Measurements from ENCODE around the gene RPL10A. TPM values are rescaled to one million over a fixed set of nuclear protein-coding genes. Genes with fewer than 3 reads are reported as not detected.

RPL10A gene
- polyA plus RNA-seq, 3 donors, result 1,589 to 2,638 (median 2,305) TPM

DNA sequence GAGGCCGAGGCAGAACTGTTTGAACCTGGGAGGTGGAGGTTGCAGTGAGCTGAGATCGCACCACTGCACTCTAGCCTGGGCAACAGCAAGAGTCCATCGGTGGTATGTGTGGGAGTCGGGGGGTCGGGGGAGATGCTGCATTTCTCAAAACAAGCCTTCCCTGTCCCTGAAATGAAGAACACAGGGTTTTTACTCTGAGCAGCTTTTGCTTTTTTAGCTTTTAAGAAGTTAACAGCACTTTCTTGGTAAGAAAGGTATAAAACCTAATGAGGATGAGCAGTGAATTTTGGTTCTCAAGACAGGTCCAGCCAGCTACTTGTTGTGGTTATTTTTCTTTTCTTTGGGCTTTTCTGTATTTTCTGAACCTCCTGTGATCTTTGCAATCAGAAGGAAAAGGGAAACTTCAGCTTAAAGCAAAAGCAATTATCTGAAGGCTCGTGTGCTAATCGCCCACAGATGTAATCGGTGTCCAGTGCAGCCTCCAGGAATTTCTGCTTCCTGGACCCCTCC lies 3.7 kb downstream of the RPL10A start:
- WGBS, 3 donors, result 57 to 66% (median 61%) methylated on average over 8 of the region's 8 CpGs
- H3K27ac ChIP-seq (ENCODE audit: low read depth, low read length), result no peak overlapping the region

DNA sequence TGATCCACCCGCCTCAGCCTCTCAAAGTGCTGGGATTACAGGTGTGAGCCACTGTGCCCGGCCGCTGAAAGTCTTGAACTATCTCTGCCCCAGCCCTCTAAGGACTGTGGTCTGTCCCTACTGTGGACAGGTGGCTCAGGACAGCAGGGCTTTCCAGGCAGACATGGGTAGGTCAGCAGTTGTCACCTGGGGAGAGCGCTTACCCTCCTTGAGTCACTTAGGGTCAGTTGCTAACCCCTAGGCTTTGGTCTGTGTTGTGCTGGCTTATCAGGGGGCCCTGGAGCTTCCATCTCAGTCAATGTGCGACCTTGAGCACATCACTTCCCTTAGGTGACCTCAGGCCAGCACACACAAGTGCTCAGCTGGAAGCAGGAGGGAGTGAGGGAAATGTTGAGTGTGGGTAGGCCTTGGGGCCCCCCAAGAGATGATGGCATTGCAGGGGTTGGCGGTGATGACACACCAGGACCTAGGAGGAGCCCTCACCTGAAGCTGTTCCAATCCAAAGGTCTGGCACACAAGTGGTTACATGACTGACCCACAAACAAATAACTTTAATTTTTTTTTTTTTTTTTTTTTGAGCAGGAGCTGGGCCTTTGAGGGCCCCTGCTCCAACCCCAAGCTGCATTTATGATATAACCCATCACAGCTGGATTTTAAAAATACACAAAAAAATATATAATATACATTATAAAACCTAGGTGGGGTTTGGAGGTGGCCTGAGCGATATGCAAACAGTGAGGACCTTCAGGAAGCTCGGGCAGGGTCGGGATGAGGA lies 5.1 kb downstream of the RPL10A start:
- no peak overlapping the region for H3K27ac ChIP-seq (ENCODE audit: low read depth, low read length)
- 74 to 89% (median 87%) methylated on average over 9 of the region's 9 CpGs for WGBS, 3 donors

DNA sequence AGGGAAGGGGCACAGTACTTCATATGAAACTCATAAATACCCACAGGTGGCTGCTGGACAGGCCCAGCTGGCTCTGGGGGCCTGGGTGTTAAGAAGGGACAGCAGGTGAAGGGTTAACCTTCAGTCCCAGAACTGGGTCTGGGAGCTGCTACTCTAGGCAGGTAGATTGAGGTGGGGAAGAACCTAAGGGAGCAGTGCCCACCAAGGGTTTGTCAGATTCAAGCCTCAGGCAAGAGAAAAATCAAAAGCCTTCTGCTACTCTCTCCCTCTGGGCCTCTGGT lies 5.6 kb downstream of the RPL10A start:
- no peak overlapping the region for H3K27ac ChIP-seq (ENCODE audit: low read depth, low read length)

DNA sequence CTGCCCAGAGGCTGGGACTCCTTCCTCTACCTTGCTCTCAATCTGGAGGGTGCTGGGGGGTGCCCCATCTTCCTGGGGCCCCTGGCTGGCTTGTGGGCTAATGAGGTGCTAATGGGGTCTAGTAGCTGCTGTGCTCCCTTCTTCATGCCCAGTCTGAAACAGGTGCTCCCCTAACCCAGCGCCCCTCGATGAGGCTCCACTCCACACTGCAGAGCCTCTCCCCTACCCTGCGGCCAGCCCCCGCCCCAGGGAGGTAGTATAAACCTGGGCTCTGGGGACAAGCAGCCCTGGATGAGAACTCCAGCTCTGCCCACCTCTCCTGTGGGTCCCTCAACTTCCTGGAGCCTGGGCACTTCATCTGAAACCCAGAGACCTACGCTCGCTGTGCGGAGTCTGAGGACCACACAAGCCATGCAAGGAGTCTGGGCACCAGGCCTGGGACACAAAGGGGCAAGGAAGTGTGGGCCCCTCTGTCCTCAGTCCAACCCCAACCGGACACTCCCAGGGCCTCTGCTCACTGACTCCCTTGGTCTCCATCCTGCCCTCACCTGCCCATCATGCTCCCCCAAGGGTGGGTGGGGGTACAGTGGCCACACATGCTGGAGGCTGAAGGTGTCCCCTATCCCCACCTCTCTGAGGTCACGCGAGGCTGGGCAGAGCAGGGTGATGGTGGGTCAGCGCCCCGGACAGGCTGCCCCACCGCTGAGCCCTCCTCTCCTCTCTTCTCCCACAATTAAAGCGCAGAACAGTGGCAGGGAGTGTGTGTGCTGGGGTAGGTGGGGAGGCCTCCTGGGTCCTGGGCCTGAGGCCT lies 6.1 kb downstream of the RPL10A start:
- no peak overlapping the region for H3K27ac ChIP-seq (ENCODE audit: low read depth, low read length)
- 84 to 92% (median 89%) methylated on average over 13 to 14 of the region's 14 CpGs for WGBS, 3 donors

DNA sequence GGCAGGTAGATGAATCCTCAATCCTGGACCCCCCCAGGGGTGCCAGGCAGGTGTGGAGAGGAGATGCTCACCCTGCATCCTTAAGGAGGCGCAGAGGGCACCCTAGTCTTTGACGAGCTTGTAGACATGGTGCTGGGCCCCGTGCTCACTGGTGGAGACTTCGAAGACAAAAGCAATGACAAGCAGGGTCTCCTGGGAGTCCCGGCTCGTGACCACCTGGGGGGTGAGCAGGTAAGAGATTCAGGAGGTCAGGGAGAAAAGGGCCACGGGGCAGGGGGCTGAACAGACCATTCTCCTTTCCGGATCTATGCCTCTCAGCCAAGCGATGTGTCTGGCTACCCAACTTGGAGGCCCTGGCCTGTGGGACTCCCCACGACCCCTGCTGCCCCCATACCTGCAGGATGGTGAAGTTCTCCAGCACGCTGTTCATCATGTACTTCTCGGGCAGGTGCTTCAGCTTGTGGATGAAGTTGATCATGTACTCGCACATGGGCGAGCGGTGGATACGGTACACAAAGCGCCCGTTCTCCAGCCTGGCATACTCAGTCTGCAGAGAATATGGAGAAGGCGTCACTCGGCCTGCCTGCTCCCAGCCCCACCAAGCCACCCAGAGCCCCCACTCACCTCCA lies 6.9 kb downstream of the RPL10A start:
- H3K27ac ChIP-seq (ENCODE audit: low read depth, low read length), result no peak overlapping the region

DNA sequence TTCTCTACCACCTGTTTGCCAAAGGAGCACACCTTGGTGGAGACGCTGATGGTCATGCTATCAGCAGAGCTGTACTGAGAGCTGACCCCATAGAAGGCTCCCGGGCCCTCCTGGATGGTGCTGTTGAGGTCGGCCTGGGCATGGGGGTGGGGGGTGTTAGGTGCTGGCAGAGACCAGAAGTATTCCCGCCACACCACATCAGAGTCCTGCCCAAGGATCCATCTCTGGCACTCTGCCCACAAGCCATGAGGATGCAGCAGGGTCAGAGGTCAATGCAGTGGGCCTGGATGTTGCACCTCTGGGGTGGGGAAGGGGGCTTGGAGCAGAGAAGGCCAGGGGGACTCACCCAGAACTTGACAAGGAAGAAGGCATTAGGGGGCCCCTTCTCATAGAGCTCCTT lies 7.4 kb downstream of the RPL10A start:
- 65 to 86% (median 85%) methylated on average over 4 of the region's 4 CpGs for WGBS, 3 donors
- no peak overlapping the region for H3K27ac ChIP-seq (ENCODE audit: low read depth, low read length)

More for the DNA sequence above, 6.9 kb downstream of the RPL10A start:
- 88 to 93% (median 92%) methylated on average over 20 of the region's 20 CpGs for WGBS, 3 donors

DNA sequence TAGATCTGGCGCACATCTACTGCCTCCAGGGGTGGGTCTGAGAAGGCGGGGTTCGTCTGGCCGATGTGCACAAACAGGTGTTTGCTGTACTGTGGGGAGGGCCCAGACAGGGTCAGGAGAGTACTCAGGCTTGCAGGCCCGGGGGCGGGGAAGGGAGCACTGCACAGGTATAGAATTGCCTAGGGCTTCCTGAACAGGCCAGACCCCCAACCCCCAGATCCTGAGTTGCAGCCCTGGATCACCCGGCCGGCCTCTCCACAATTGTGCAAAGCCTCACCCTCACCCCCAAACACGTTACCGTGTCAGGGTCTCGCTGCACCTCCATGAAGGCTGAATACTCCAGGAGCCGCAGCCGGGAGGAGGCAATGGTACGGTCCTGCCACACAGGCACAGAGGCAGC lies 7.8 kb downstream of the RPL10A start:
- WGBS, 3 donors, result 87 to 89% (median 88%) methylated on average over 14 of the region's 14 CpGs
- H3K27ac ChIP-seq (ENCODE audit: low read depth, low read length), result no peak overlapping the region

DNA sequence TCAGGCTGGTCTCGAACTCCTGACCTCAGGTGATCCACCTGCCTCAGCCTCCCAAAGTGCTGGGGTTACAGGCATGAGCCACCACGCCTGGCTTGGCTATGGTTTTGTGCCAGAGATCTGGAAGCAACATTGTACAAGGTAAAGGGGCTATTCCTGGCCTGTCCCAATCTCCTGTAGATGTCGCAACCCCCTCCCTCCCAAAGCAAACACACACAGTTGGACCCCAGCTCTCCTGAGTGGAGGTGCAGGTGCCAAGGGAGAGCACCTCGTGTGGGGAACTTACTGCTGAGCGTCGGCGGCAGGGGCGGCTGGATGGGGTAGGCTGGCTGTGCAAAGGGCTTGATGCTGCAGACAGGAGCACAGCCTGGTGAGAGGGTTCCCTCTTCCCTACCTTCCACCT lies 8.8 kb downstream of the RPL10A start:
- no peak overlapping the region for H3K27ac ChIP-seq (ENCODE audit: low read depth, low read length)
- WGBS, 3 donors, result 84 to 89% (median 87%) methylated on average over 8 of the region's 8 CpGs

DNA sequence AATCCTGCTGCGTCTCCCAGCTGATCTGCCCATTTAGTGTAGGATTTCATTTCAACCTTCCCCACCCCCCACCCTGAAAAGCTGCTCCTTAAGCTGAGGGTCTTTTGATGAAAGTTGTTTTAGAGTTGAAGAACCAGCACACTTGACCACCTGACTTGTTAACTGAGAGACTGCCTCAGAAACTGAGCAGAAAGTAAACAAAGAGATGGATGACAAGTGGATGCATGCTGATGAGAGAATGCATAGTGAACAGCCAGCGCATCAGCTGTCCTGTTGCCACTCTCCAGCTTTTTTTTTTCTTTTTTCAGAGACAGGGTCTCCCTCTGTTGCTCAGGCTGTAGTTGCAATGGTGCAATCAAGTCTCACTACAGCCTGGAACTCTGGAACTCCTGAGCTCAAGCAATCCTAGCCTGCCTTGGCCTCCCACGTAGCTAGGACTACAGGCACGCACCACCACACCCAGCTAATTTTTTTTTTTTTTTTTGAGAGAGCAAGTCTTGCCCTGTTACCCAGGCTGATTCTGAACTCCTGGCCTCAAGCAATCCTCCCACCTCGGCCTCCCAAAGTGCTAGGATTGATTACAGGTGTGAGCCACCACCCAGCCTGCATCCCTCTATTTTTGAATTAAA lies 9.5 kb downstream of the RPL10A start:
- H3K27ac ChIP-seq (ENCODE audit: low read depth, low read length), result no peak overlapping the region

DNA sequence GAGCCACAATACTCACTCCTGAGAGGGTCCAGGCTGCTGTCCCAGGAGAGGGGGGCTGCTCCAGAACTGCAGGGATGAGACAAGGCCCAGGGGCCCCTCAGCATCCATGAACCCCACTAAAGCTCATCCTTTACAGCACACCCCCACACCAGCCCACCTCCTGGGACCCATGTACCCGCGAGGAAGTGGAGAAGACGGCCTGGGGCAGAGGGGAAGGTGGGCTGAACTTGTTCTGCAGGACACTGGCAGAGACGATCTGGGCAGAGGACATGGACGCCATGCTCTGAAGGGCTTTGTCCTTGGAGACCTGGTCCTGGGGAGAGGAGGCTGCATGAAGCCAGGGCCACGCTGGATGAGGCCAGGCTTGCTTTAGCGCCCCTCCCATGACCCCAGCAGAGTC lies 10.1 kb downstream of the RPL10A start:
- WGBS, 3 donors, result 88 to 94% (median 91%) methylated on average over 7 of the region's 7 CpGs
- no peak overlapping the region for H3K27ac ChIP-seq (ENCODE audit: low read depth, low read length)

More for the DNA sequence above, 9.5 kb downstream of the RPL10A start:
- 91 to 95% (median 91%) methylated on average over 5 of the region's 5 CpGs for WGBS, 3 donors

DNA sequence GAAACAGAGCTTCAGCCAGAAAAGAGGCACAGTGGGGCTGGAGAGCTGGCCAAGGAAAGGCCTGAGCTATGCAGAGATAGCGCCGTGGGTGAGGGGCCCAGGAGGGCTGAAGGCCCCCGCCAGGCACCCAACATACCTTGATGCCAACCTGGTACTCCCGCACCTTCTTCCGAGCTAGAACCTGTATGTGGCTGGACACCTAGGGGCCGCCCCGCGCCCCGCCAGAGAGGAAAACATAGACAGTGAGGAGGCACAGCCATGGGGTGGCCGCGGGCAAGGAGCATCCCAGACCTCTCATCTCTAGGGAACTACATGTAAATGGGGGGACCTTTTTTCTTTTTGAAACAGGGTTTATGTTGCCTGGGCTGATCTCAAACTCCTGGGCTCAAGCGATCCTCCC lies 12.0 kb downstream of the RPL10A start:
- no peak overlapping the region for H3K27ac ChIP-seq (ENCODE audit: low read depth, low read length)
- WGBS, 3 donors, result 94 to 96% (median 95%) methylated on average over 12 of the region's 12 CpGs

DNA sequence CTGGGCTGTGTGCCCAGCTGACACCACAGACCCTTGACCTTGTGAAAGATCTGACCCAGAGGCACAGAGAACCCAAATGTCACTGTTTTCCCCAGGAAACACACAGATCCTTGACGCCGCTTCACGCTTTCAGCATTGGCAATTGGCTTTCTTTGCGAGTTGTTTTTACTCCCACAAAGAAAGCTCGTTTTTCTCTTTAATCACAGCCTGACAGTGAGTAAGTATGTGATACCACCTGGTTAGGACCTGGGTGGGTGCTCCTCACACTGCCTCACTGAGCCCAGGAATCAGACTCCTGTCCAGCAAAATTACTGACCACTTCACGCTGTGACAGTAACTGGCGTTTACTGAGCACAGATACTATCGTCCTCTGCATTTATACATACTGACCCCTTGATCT lies 13.0 kb downstream of the RPL10A start:
- 79 to 86% (median 81%) methylated on average over 8 of the region's 8 CpGs for WGBS, 3 donors
- H3K27ac ChIP-seq (ENCODE audit: low read depth, low read length), result no peak overlapping the region

DNA sequence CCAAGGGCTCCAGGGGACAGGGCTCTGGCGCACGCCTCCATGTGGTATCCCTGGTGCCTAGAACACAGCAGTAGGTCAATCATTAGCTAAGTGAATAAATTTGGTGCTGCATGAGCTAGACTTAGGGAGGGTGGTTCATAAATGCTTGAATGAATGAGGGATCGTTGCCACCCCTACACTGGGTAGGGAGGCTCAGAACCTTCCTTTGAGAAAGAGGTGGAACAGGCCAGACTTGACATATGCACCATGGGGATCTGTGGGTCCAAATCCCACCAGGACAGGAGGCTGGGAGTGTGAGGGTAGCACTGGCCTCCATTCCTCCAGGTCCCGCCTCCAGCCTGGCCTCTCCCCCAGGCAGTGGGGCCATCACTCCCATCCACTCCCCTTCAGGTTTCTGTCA lies 14.9 kb downstream of the RPL10A start:
- no peak overlapping the region for H3K27ac ChIP-seq (ENCODE audit: low read depth, low read length)
- 97 to 99% (median 98%) methylated on average over 4 of the region's 4 CpGs for WGBS, 3 donors

DNA sequence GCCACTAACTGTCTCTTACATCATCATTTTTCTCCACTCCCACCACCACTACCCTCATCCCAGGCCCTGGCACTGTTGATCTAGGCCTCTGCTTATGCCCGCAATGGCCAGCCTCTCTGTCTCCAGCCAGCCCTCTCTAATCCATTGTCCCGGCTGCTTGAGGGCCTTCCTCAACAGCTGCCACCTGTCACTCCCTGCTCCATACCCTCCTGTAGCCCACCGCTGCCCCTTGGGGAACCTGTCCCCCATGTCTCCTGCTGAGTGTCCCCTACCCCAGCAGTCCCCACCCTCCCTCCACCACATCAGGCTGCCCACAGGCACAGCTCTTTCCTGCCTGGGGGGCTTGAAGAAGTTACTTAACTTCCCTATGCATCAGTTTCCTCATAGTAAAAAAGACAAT lies 15.3 kb downstream of the RPL10A start:
- no peak overlapping the region for H3K27ac ChIP-seq (ENCODE audit: low read depth, low read length)

DNA sequence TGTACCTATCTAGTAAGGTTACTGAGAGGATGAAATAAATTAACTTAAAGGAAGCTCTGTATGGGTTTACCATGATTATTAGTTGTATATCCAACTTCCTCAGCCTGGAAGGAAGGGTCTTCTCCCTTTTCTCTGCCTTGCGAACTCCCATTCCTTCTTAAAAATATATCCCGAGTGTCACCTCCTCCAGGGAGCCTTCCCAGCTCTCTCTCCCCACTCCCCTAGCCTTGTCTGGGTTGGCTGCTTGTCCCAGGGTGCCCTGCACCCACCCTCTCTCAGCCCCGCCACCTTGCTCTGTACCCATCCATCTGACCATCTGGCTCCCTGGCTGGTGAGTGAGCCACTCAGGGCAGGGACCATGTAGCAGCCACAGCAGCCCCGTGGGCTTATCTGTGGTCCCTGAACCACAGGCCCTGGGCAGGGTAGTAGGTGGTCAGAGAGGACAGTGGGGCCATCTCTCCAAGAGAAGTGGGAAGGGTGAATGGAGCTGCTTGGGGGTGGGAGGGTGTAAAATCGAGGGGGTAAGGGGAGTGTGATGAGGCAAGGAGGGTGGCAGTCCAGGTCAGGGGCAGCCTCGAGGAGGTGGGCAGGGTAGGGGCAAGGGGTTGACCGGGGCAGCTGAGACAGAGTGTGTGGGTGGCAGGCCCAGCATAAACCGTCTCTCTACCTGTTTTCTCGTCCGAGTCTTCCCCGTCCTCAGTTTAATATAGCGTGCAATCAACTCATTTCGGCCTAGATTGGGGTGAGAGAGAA lies 15.9 kb downstream of the RPL10A start:
- WGBS, 3 donors, result 85 to 94% (median 85%) methylated on average over 13 of the region's 13 CpGs
- H3K27ac ChIP-seq (ENCODE audit: low read depth, low read length), result no peak overlapping the region

More for the DNA sequence above, 15.3 kb downstream of the RPL10A start:
- 63 to 96% (median 75%) methylated on average over 3 of the region's 3 CpGs for WGBS, 3 donors

DNA sequence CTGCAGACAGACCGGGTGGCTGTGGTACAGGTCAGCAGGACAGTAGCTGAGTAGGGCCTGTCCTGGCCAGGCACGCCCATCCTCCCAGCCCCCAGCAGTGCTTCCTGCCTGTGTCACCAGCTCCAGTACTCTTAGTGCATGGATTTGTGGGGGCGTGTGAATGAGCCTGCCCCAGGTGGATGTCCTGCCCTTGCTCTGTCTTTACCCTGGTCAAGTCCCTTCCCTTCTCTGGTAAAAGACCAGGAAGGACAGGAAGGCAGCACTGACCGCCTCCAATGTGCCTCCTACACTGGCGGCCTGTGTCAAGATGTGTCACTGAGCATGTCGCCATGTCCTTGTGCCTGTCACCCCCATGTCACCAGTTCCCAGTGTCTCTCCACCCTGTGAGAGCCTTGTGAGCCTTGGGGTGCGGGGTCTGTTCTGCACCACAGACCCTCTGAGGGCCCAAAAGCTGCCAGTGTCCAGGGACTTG lies 16.8 kb downstream of the RPL10A start:
- WGBS, 3 donors, result 78 to 98% (median 82%) methylated on average over 7 of the region's 7 CpGs
- no peak overlapping the region for H3K27ac ChIP-seq (ENCODE audit: low read depth, low read length)

DNA sequence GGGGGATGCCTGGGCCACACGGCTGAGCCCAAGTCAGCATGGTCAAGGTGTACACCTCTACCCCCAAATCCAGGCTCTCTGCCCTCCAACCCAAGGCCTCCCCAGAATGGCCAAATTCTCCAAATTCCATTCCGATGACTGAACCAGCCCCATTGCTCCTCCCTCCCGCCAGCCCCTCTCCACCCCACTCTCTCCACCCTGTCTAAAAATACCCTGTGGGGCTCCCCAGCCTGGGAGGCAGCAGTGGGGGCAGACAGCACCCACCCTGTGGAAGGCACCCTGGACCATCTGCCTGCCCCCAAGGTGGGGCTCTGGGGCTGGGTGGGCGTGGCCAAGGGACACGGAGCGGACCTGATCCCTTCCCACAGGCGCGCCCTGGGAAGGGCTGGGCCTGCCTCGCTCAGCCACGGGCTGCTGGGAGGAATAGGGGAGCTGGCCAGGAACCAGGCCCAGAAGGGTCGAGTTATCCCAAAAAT lies 17.2 kb downstream of the RPL10A start:
- WGBS, 3 donors, result 56 to 77% (median 59%) methylated on average over 6 to 11 of the region's 11 CpGs
- H3K27ac ChIP-seq (ENCODE audit: low read depth, low read length), result no peak overlapping the region

Measured in adipose tissue (tissue), 3 donors.